ENCODE measurements around the gene MRPS7. TPM values are rescaled to one million over a fixed set of nuclear protein-coding genes. Genes with fewer than 3 reads are reported as not detected.

MRPS7 gene
- total RNA-seq, 1 experiment from 2014 or later = 93.7 TPM

DNA sequence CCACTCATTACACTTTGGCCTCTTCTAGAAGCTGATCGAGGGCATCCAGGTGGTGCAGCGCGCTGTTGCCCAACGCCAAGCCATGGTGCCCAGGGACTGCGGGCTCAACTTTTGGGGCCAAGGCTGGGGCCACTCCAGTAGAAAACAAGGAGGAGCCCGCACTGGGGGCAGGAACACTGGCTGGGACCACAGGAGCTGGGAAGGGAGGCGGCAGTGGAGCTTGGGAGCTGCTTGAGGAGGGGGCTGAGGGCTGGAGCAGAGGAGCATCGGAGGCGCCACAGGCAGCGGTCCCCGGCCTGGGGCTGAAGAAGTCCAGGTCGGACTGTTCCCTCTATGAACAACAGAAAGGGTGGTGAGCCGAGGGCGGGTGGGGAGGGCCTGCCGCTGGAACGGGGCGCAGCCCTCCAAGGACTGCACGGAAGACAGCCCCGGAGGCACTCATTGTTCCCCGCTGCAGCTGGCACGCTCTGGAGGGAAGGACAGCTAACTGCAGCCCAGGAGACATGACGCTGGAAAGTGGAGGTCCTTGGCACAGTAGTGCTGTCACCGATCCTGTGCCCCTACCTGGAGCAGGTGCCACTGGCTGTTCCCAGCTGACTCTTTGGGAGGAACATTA lies 21.8 kb upstream of the MRPS7 start:
- Histone ChIP-seq H3K23ac (ENCODE audit: insufficient read length, low read depth, low read length) (no peak overlapping the region), H3K9me3 (ENCODE audit: control insufficient read depth, low read depth, low read length) (no peaks in the 10 kb centered on the region), H3K4me1 (ENCODE audit: insufficient read depth, low read length) (no peaks in the 10 kb centered on the region), H3K27me3 (ENCODE audit: insufficient read depth, low read length) (no peaks in the 10 kb centered on the region), H2BK20ac (ENCODE audit: low read depth, low read length, poor library complexity, severe bottlenecking) (no peak overlapping the region), H3K4me2 (ENCODE audit: insufficient read depth, insufficient read length, low read length) (no peak overlapping the region), H3T11ph (ENCODE audit: low read length) (no peak overlapping the region), H3K4ac (ENCODE audit: low read depth, low read length) (no peak overlapping the region), H2BK5ac (ENCODE audit: insufficient read length, low read length) (no peak overlapping the region), H2BK120ac (ENCODE audit: low read depth, low read length, poor library complexity, severe bottlenecking) (no peak overlapping the region), H4K91ac (ENCODE audit: insufficient read length, low read depth, low read length) (no peak overlapping the region), H3K56ac (ENCODE audit: insufficient read length, low read depth, low read length) (no peak overlapping the region), H3K14ac (ENCODE audit: insufficient read depth, low read length) (no peak overlapping the region), H3K18ac (ENCODE audit: insufficient read length, low read depth, low read length) (no peak overlapping the region), H3K79me2 (ENCODE audit: insufficient read depth, low read length) (no peaks in the 10 kb centered on the region), H2BK12ac (ENCODE audit: insufficient read length, low read depth, low read length) (no peak overlapping the region), H2AFZ (ENCODE audit: low read length) (no peak overlapping the region), H3K79me1 (ENCODE audit: insufficient read depth, low read depth, low read length, poor library complexity, severe bottlenecking) (no peaks in the 10 kb centered on the region), H2AK5ac (ENCODE audit: insufficient read length, low read length) (no peak overlapping the region), H4K8ac (replicated peaks; ENCODE audit: insufficient read length, low read depth, low read length) (no peak overlapping the region), H3K27ac (ENCODE audit: insufficient read length, low read depth, low read length) (no peak overlapping the region), H4K5ac (ENCODE audit: insufficient read length, low read depth, low read length) (no peak overlapping the region), H3K9ac (ENCODE audit: extremely low read depth, insufficient read length, low read length) (no peak overlapping the region), H4K20me1 (ENCODE audit: control insufficient read depth, insufficient read depth, insufficient read length) (peaks cover 4% of the 10 kb centered on the region), H3K23me2 (ENCODE audit: insufficient read length, low read depth, low read length, poor library complexity, severe bottlenecking) (no peaks in the 10 kb centered on the region), H2BK15ac (ENCODE audit: low read depth, low read length) (no peak overlapping the region)
- no peak for DNase-seq
- Mint-ChIP-seq H3K4me3 (no peak overlapping the region; a peak in 1 of 5 replicates), H3K9me3 (no peaks in the 10 kb centered on the region), H3K27ac (peak overlapping the region in 2 of 3 experiments; percentile 73 to 86; a peak in 3 of 7 replicates), H3K4me1 (peaks cover 8 to 15% of the 10 kb centered on the region in 2 experiments), H3K27me3 (ENCODE audit: low read depth) (no peaks in the 10 kb centered on the region), H3K36me3 (ENCODE audit: insufficient read depth in 1 of 3, low read depth in 3 of 3) (peaks cover 34 to 87% (median 81%) of the 10 kb centered on the region in 3 experiments; a peak in 6 of 7 replicates)
- TF ChIP-seq, protein P1, sequence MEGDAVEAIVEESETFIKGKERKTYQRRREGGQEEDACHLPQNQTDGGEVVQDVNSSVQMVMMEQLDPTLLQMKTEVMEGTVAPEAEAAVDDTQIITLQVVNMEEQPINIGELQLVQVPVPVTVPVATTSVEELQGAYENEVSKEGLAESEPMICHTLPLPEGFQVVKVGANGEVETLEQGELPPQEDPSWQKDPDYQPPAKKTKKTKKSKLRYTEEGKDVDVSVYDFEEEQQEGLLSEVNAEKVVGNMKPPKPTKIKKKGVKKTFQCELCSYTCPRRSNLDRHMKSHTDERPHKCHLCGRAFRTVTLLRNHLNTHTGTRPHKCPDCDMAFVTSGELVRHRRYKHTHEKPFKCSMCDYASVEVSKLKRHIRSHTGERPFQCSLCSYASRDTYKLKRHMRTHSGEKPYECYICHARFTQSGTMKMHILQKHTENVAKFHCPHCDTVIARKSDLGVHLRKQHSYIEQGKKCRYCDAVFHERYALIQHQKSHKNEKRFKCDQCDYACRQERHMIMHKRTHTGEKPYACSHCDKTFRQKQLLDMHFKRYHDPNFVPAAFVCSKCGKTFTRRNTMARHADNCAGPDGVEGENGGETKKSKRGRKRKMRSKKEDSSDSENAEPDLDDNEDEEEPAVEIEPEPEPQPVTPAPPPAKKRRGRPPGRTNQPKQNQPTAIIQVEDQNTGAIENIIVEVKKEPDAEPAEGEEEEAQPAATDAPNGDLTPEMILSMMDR (conservative IDR thresholded peaks at IDR 0.05) = no peak
- WGBS (ENCODE audit: extremely low coverage, insufficient read length, low lambda C conversion rate) = no CpG with 5 or more reads among the region's 23 CpGs
